AG04449 (cell line): ENCODE data around the gene KLF7.

Experiments used
- CTCF ChIA-PET: fragments of 350-600 bp; formaldehyde crosslinking; extraction: SDS; loops from one replicate; lab custom pipeline; 2021; ENCODE audit warnings: antibody characterized with exemption; lab: Yijun Ruan, JAX
- POLR2A ChIA-PET: fragments of 400-600, 350-600 bp; formaldehyde crosslinking; extraction: SDS; loops from one replicate; lab custom pipeline; 2020; ENCODE audit warnings: antibody characterized with exemption, inconsistent platforms; lab: Yijun Ruan, JAX
- DNase-seq: peaks from one replicate; pipeline ENCODE4 v3.0.0-alpha.2; 2010; ENCODE audit warnings: low read depth, low spot score
- H3K4me3 ChIP-seq: 2 replicates; pipeline ENCODE4 v1.5.1; 2011; ENCODE audit warnings: low read depth, mild to moderate bottlenecking, control low read depth, low read length
- CTCF ChIP-seq: IDR thresholded peaks from one replicate; pipeline ENCODE4 v1.5.1; 2011; ENCODE audit warnings: mild to moderate bottlenecking, moderate library complexity, low read length, control low read depth, inconsistent platforms; ENCODE audit not compliant: insufficient read depth; ENCODE audit errors: missing control alignments

The KLF7 gene

GRCh38 chr2:207055257-207055656, 110.5 kb downstream of the KLF7 start:
- TF ChIP-seq CTCF = no peak
- ChIA-PET CTCF (interaction anchor here (2.1 kb wide), 1 partner anchor 8 kb away, joined by 5 read pairs; no protein-coding TSS in a partner anchor), POLR2A (interaction anchor here (1.3 kb wide), 1 partner anchor 8 kb away, joined by 3 read pairs; no protein-coding TSS in a partner anchor)
- H3K4me3 ChIP-seq = no peak overlapping the region
- no peak for DNase-seq

GRCh38 chr2:207054521-207054920, 111.2 kb downstream of the KLF7 start:
- TF ChIP-seq CTCF = no peak
- ChIA-PET CTCF (interaction anchor here (2.1 kb wide), 1 partner anchor 9 kb away, joined by 5 read pairs; no protein-coding TSS in a partner anchor), POLR2A (interaction anchor here (0.6 to 1.3 kb wide), 2 partner anchors 9 to 94 kb away, joined by 3 read pairs; no protein-coding TSS in a partner anchor)
- DNase-seq = no peak
- no peak overlapping the region for H3K4me3 ChIP-seq

GRCh38 chr2:207051385-207051965, 114.3 kb downstream of the KLF7 start:
- TF ChIP-seq CTCF = no peak
- H3K4me3 ChIP-seq = no peak overlapping the region
- ChIA-PET POLR2A (no interaction called here), CTCF (interaction anchor here (0.9 kb wide), 1 partner anchor 82 kb away, joined by 3 read pairs; no protein-coding TSS in a partner anchor)
- no peak for DNase-seq

- no peak for TF ChIP-seq CTCF
- DNase-seq = no peak
- CTCF ChIA-PET = interaction anchor here (0.7 to 0.8 kb wide), 2 partner anchors 39 to 60 kb away, joined by 3 read pairs; no protein-coding TSS in a partner anchor
- H3K4me3 ChIP-seq = no peak overlapping the region
- POLR2A ChIA-PET = no interaction called here
Measured at GRCh38 chr2:207049122-207049521, 116.6 kb downstream of the KLF7 start.

- no peak for TF ChIP-seq CTCF
- ChIA-PET CTCF (interaction anchor here (0.7 to 0.8 kb wide), 2 partner anchors 38 to 59 kb away, joined by 3 read pairs; no protein-coding TSS in a partner anchor), POLR2A (interaction anchor here (0.7 kb wide), 1 partner anchor 8 kb away, joined by 3 read pairs; no protein-coding TSS in a partner anchor)
- H3K4me3 ChIP-seq = no peak overlapping the region
- DNase-seq = no peak
Measured at GRCh38 chr2:207048416-207048815, 117.3 kb downstream of the KLF7 start.

- no peak for TF ChIP-seq CTCF
- H3K4me3 ChIP-seq = no peak overlapping the region
- POLR2A ChIA-PET = no interaction called here
- no peak for DNase-seq
- CTCF ChIA-PET = interaction anchor here (1.0 to 2.4 kb wide), 4 partner anchors 26 to 426 kb away, joined by 3 to 7 read pairs (median 3); no protein-coding TSS in a partner anchor
Measured at GRCh38 chr2:207046724-207047123, 119.0 kb downstream of the KLF7 start.
